ENCODE data around the gene SAP25.

The SAP25 gene

GRCh38 chr7:100604028-100604975 lies 30.6 kb upstream of the SAP25 start:
- TF ChIP-seq POLR2A (IDR thresholded peaks at IDR 0.05; ENCODE audit: low read depth, low read length) = peak; percentile 58
- FAIRE-seq (no peak), DNase-seq (ENCODE audit: insufficient read length, low spot score) (peak; percentile 84)

DNA sequence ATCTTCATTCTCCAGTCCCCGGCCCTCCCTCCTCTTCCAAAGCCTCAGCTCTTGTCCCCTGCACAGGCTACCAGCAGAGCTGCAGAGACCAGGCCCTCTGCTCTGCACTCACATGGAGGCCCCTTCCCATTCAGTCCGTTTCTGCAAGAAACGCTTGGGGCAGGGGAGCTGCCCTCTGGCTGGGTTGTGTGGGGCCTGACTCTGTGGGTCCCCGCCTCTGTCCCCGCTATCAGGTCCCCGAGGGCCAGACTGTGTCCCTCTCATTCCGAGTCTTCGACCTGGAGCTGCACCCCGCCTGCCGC lies 30.0 kb upstream of the SAP25 start:
- FAIRE-seq (no peak), DNase-seq (ENCODE audit: insufficient read length, low spot score) (no peak)
- no peak for TF ChIP-seq POLR2A (IDR thresholded peaks at IDR 0.05; ENCODE audit: low read depth, low read length)

DNA sequence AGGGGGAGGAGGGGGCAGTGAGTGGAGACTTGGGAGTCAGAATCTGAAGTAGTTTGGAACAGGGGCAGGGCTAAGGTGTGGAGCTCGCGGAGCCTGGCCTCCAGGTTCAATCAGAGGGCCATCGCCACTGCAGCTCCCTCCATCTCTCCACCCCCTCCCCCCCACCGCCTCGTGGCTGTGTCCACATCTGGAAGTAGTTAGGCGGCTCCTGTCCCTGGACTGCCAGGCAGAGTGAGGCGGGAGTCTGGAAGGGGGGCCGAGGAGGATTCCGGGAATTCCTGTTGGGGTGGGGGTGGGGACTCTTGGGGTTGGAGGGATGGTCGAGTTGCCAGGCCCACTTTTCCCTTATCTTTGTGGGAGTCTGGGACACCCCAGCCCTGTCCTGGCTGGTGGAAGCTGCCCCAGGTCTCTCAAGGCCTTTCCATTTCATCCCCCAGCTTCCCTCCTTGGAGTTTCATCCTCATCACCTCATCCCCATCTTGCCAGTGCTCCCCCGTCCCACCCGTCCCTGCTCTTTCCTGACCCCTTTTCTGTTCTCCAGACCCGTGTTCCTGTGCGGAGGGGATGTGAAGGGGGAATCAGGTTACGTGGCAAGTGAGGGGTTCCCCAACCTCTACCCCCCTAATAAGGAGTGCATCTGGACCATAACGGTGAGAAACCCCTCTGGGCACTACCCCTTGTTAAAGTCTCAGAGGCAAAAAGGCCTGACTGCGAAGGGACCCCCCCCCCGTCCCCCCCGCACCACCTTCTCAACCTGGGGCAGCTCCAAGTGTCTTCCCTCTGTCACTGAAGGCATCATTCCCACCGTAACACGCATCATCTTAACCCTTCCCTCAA lies 29.4 kb upstream of the SAP25 start:
- no peak for TF ChIP-seq POLR2A (IDR thresholded peaks at IDR 0.05; ENCODE audit: low read depth, low read length)
- DNase-seq (ENCODE audit: insufficient read length, low spot score) = no peak
- no peak for FAIRE-seq

- no peak for TF ChIP-seq POLR2A (IDR thresholded peaks at IDR 0.05; ENCODE audit: low read depth, low read length)
- no peak for DNase-seq (ENCODE audit: insufficient read length, low spot score)
- no peak for FAIRE-seq
These were observed 27.0 kb upstream of the SAP25 start for GRCh38 chr7:100600730-100601038.

- TF ChIP-seq POLR2A (IDR thresholded peaks at IDR 0.05; ENCODE audit: low read depth, low read length) = no peak
- FAIRE-seq (no peak), DNase-seq (ENCODE audit: insufficient read length, low spot score) (no peak)
These were observed 26.4 kb upstream of the SAP25 start for GRCh38 chr7:100599911-100600729.

DNA sequence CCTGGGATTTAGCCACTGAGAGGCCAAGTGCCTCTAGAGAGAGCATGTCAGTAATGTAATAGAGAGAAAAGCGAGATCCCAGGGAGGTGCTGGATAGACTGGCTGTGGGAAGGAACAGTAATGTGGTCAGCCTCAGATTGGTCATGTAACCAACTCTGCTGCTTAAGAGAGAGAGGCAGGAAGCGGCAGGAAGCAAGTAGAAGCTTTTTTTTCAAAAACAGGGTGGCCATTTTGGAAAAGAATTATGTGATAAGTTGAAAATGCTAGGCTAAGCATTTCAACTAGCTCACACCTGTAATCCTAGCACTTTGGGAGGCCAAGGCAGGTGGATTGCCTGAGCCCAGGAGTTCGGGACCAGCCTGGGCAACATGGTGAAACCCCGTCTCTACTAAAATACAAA lies 24.7 kb upstream of the SAP25 start:
- no peak for FAIRE-seq
- no peak for DNase-seq (ENCODE audit: insufficient read length, low spot score)
- no peak for TF ChIP-seq POLR2A (IDR thresholded peaks at IDR 0.05; ENCODE audit: low read depth, low read length)

DNA sequence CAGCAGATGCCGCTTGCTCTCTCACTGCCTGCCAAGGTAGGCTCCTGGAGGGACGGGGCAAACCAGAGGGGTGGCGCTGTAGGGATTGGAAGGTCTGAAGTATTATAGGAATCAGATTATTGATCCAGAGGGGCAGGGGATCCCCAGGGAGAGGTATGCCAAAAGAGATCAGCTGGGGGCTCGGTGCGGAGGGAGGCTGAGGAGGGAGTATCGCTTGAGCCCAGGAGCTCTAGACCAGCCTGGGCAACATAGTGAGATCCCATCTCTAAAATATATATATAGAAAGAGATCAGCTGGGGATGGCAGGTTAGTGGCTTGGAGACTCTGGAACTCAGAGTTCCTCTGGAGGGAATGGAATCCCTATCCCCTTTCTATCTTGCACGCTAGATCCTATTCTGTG lies 21.5 kb upstream of the SAP25 start:
- no peak for TF ChIP-seq POLR2A (IDR thresholded peaks at IDR 0.05; ENCODE audit: low read depth, low read length)
- FAIRE-seq = no peak
- no peak for DNase-seq (ENCODE audit: insufficient read length, low spot score)

- no peak for FAIRE-seq
- DNase-seq (ENCODE audit: insufficient read length, low spot score) = no peak
- no peak for TF ChIP-seq POLR2A (IDR thresholded peaks at IDR 0.05; ENCODE audit: low read depth, low read length)
These were observed 17.9 kb upstream of the SAP25 start for GRCh38 chr7:100591596-100591995.

GRCh38 chr7:100590077-100590737 lies 16.5 kb upstream of the SAP25 start:
- DNase-seq (ENCODE audit: insufficient read length, low spot score) (no peak), FAIRE-seq (no peak)
- no peak for TF ChIP-seq POLR2A (IDR thresholded peaks at IDR 0.05; ENCODE audit: low read depth, low read length)

- FAIRE-seq = no peak
- DNase-seq (ENCODE audit: insufficient read length, low spot score) = no peak
These were observed 15.7 kb upstream of the SAP25 start for GRCh38 chr7:100589341-100589947.

GRCh38 chr7:100588438-100588837 lies 14.7 kb upstream of the SAP25 start:
- TF ChIP-seq POLR2A (IDR thresholded peaks at IDR 0.05; ENCODE audit: low read depth, low read length) = no peak
- FAIRE-seq = no peak
- no peak for DNase-seq (ENCODE audit: insufficient read length, low spot score)

More at GRCh38 chr7:100589341-100589947, 15.7 kb upstream of the SAP25 start:
- no peak for TF ChIP-seq POLR2A (IDR thresholded peaks at IDR 0.05; ENCODE audit: low read depth, low read length)

GRCh38 chr7:100586266-100587025 lies 12.7 kb upstream of the SAP25 start, which contains the start of gene FBXO24:
Gene FBXO24 (plus strand): TSS chr7:100586328. CDS start chr7:100586626, 298 bp downstream.
- DNase-seq (ENCODE audit: insufficient read length, low spot score) = peak; percentile 100
- peak; percentile 84 for TF ChIP-seq POLR2A (IDR thresholded peaks at IDR 0.05; ENCODE audit: low read depth, low read length)
- peak; percentile 89 for FAIRE-seq
